SK-N-MC (cell line): ENCODE data around the gene GABBR2.
"Not testable (repeated sequence)": the region's sequence is repeated elsewhere in the genome, so short reads cannot be mapped to it uniquely, and the experiment has no call there.

ENCODE experiments used
- EZH2 ChIP-seq: fragments of 200-600 bp; sonication (generic); IDR thresholded peaks from one replicate; pipeline ENCODE4 v1.6.1; 2017; ENCODE audit warnings: antibody characterized with exemption
- FOXP2 ChIP-seq: optimal IDR thresholded peaks from 2 replicates; pipeline ENCODE3; 2011; ENCODE audit warnings: mild to moderate bottlenecking, moderate library complexity; ENCODE audit not compliant: insufficient read depth; ENCODE audit errors: extremely low read length, control extremely low read depth
- POLR2AphosphoS5 ChIP-seq: IDR thresholded peaks from 2 replicates; pipeline ENCODE4 v1.6.1; 2012; ENCODE audit warnings: mild to moderate bottlenecking, low read depth, low read length, borderline replicate concordance

DNA sequence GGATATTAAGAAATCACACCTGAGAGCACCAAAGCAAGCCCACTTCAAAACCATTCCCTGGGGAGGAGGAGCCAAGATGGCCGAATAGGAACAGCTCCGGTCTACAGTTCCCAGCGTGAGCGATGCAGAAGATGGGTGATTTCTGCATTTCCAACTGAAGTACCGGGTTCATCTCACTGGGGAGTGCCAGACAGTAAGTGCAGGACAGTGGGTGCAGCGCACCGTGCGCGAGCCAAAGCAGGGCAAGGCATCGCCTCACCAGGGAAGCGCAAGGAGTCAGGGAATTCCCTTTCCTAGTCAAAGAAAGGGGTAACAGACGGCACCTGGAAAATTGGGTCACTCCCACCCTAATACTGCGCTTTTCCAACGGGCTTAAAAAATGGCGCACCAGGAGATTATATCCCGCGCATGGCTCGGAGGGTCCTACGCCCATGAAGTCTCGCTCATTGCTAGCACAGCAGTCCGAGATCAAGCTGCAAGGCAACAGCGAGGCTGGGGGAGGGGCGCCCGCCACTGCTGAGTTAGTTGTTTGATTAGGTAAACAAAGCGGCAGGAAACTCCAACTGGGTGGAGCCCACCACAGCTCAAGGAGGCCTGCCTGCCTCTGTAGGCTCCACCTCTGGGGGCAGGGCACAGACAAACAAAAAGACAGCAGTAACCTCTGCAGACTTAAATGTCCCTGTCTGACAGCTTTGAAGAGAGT lies 200.4 kb downstream of the GABBR2 start:
- not testable (repeated sequence) for TF ChIP-seq POLR2AphosphoS5, EZH2, FOXP2
